Tibial nerve (tissue), 4 donors: ENCODE results near the gene SCAPER. TPM values are rescaled to one million over a fixed set of nuclear protein-coding genes. Genes with fewer than 3 reads are reported as not detected.

Experiments
- DNase-seq, 2 donors: peaks; one replicate each; pipeline ENCODE4 v3.0.0-alpha.2; 2019; ENCODE audit warnings: low spot score in 2 of 2
- H3K27ac ChIP-seq, 4 donors: fragments of 200-600 bp; sonication (generic) in 3 of 4; one replicate each; pipeline ENCODE4 v1.5.1; 2017 to 2019; ENCODE audit warnings: mild to moderate bottlenecking in 1 of 4
- H3K27me3 ChIP-seq, 2 donors: fragments of 200-600 bp; sonication (generic) in 1 of 2; one replicate each; pipeline versions ENCODE4 v1.5.1 to v1.6.0; 2017 to 2019
- H3K36me3 ChIP-seq, 3 donors: fragments of 200-600 bp; sonication (generic); one replicate each; pipeline ENCODE4 v1.5.1; 2018 to 2019
- H3K4me1 ChIP-seq, 4 donors: fragments of 200-600 bp; sonication (generic) in 3 of 4; one replicate each; pipeline ENCODE4 v1.5.1; 2017 to 2019
- H3K4me3 ChIP-seq, 4 donors: fragments of 200-600 bp; sonication (generic) in 3 of 4; one replicate each; pipeline ENCODE4 v1.5.1; 2017 to 2019; ENCODE audit warnings: mild to moderate bottlenecking in 1 of 4, moderate library complexity in 1 of 4
- H3K9me3 ChIP-seq, 4 donors: fragments of 200-600 bp; sonication (generic) in 3 of 4; one replicate each; pipeline ENCODE4 v1.5.1; 2017 to 2019
- EP300 ChIP-seq, 2 donors: sonication (generic); formaldehyde crosslinking; IDR thresholded peaks; one replicate each; pipeline ENCODE4 v1.6.1; 2017; ENCODE audit warnings: antibody characterized with exemption in 2 of 2, mild to moderate bottlenecking in 1 of 2
- POLR2A ChIP-seq, 2 donors: fragments of 450-650 bp; IDR thresholded peaks; one replicate each; pipeline ENCODE4 v1.6.1; 2017; ENCODE audit warnings: antibody characterized with exemption in 2 of 2, mild to moderate bottlenecking in 2 of 2, moderate library complexity in 2 of 2
- WGBS, 2 donors: methylation state at CpG; one replicate each; pipeline ENCODE4 v1.1.5; 2018; 5-methylcytosine and 5-hydroxymethylcytosine counted together
- total RNA-seq, 4 donors: library from RNA; depleted of rRNA; stranded (reverse); fragments of >200 nt; gene quantifications; one replicate each; pipeline ENCODE4 v1.1.0, GENCODE V29; 2016
- TF ChIP-seq, protein P1 (sequence below), 5 experiments: fragments of 200-600 bp in 3 of 5; fragments of 450-650 bp in 2 of 5; sonication (generic) in 3 of 5; IDR thresholded peaks; one replicate each; pipeline ENCODE4 v1.5.1; 2016 to 2019; ENCODE audit warnings: antibody characterized with exemption in 5 of 5, mild to moderate bottlenecking in 3 of 5, moderate library complexity in 2 of 5

Gene SCAPER
- total RNA-seq, 4 donors from 2014 or later = 25.5 to 45.3 (median 37.3) TPM

DNA sequence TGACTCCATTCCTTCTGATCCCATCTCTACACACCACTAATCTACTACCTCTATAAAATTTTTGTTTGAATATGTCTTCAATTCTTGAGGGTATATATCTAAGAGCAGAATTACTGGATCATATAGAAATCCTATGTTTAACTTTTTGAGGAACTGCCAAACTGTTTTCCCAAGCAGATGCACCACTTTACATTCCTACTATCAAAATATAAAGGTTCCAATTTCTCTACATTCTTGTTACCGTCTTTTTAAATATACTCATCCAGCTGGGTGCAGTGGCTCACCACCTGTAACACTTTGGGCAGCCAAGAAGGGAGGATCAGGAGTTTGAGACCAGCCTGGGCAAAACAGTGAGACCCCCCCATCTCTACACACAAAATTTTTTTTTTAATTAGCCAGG is 268.0 kb downstream of the SCAPER start:
- 89 to 98% methylated on average over 1 of the region's 1 CpG for WGBS, 2 donors
- H3K4me3 ChIP-seq = no peak overlapping the region
- H3K27me3 ChIP-seq = no peaks in the 10 kb centered on the region
- DNase-seq = no peak
- H3K27ac ChIP-seq = no peak overlapping the region
- no peaks in the 10 kb centered on the region for H3K4me1 ChIP-seq
- peaks cover 0 to 21% (median 0%) of the 10 kb centered on the region in 3 donors for H3K36me3 ChIP-seq
- H3K9me3 ChIP-seq = peaks cover 0 to 8% (median 2%) of the 10 kb centered on the region in 4 donors
- no peak for TF ChIP-seq EP300 (IDR thresholded peaks at IDR 0.05)
- TF ChIP-seq POLR2A (IDR thresholded peaks at IDR 0.05) = no peak
- TF ChIP-seq, protein P1, sequence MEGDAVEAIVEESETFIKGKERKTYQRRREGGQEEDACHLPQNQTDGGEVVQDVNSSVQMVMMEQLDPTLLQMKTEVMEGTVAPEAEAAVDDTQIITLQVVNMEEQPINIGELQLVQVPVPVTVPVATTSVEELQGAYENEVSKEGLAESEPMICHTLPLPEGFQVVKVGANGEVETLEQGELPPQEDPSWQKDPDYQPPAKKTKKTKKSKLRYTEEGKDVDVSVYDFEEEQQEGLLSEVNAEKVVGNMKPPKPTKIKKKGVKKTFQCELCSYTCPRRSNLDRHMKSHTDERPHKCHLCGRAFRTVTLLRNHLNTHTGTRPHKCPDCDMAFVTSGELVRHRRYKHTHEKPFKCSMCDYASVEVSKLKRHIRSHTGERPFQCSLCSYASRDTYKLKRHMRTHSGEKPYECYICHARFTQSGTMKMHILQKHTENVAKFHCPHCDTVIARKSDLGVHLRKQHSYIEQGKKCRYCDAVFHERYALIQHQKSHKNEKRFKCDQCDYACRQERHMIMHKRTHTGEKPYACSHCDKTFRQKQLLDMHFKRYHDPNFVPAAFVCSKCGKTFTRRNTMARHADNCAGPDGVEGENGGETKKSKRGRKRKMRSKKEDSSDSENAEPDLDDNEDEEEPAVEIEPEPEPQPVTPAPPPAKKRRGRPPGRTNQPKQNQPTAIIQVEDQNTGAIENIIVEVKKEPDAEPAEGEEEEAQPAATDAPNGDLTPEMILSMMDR (IDR thresholded peaks at IDR 0.05) = no peak

DNA sequence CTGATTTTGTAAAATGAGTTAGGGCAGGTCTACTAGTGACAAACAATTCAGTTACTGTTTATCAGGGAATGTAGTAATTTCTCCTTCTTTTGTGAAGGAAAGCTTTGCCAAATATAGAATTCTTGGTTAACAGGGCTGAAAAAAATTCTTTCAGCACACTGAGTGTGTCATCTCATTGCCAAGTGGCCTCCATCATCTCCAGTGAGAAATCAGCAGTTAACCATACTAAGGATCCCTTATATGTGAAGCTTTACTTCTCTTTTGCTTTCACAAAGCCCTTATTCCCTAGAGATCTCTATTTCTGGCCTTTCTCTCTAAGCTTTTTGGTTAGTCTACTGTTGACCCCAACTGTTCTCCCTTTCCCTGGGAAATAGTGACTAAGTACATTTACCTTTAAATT is 269.1 kb downstream of the SCAPER start:
- TF ChIP-seq, protein P1 (IDR thresholded peaks at IDR 0.05) = no peak
- TF ChIP-seq POLR2A (IDR thresholded peaks at IDR 0.05) (no peak), EP300 (IDR thresholded peaks at IDR 0.05) (no peak)
- peaks cover 0 to 8% (median 2%) of the 10 kb centered on the region in 4 donors for H3K9me3 ChIP-seq
- no peaks in the 10 kb centered on the region for H3K27me3 ChIP-seq

DNA sequence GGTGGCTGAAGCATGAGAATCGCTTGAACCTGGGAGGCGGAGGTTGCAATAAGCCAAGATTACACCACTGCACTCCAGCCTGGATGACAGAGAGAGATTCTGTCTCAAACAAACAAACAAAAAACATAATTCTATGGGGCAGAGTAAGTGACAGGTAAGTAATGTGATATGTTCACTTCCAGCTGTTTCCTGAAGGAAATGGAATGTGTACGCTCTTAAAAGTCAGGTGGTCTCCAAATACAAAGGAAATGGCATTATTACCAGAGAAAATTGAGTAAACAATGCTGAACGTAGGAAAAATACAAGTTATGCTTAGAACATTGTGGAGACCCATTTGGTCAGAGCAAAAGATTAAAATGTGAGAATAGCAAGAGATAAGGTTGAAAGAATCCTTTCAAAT is 278.5 kb downstream of the SCAPER start:
- DNase-seq = no peak
- Histone ChIP-seq H3K27me3 (no peaks in the 10 kb centered on the region), H3K4me3 (no peak overlapping the region), H3K27ac (no peak overlapping the region), H3K9me3 (peaks cover 0 to 2% (median 0%) of the 10 kb centered on the region in 4 donors), H3K4me1 (no peaks in the 10 kb centered on the region), H3K36me3 (peaks cover 0 to 20% (median 0%) of the 10 kb centered on the region in 3 donors)
- WGBS, 2 donors = 82 to 89% methylated on average over 4 of the region's 4 CpGs
- TF ChIP-seq EP300 (IDR thresholded peaks at IDR 0.05) = no peak

More for the DNA sequence above, 269.1 kb downstream of the SCAPER start:
- Histone ChIP-seq H3K4me1 (no peaks in the 10 kb centered on the region), H3K4me3 (no peak overlapping the region), H3K36me3 (peaks cover 0 to 21% (median 0%) of the 10 kb centered on the region in 3 donors), H3K27ac (no peak overlapping the region)
- no peak for DNase-seq

DNA sequence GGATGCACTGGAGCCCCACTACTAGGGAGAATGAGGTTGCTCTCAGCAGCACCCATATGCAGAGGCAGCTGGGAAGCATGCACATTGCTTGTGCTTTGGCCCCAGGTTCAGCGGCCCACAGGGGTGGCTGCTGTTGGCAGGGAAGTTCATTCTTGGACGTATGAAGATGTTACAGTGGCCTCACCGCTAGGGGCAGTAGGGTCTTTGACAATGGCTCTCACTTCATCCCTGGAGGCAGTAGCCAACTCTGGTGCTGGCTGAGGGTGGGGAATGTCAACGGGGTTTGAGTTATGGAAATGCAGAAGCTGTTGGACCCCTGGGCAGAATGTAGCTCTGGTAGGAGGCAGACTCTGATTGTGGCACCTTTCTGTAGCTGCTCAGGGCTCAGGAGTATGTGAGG is 279.9 kb downstream of the SCAPER start:
- Histone ChIP-seq H3K4me3 (no peak overlapping the region), H3K9me3 (peaks cover 0 to 2% (median 0%) of the 10 kb centered on the region in 4 donors), H3K27ac (no peak overlapping the region), H3K4me1 (no peaks in the 10 kb centered on the region), H3K27me3 (no peaks in the 10 kb centered on the region), H3K36me3 (peaks cover 0 to 34% (median 0%) of the 10 kb centered on the region in 3 donors)
- no peak for DNase-seq
- 78 to 95% methylated on average over 4 of the region's 4 CpGs for WGBS, 2 donors
- TF ChIP-seq POLR2A (IDR thresholded peaks at IDR 0.05) (no peak), EP300 (IDR thresholded peaks at IDR 0.05) (no peak)
- TF ChIP-seq, protein P1 (IDR thresholded peaks at IDR 0.05) = no peak

DNA sequence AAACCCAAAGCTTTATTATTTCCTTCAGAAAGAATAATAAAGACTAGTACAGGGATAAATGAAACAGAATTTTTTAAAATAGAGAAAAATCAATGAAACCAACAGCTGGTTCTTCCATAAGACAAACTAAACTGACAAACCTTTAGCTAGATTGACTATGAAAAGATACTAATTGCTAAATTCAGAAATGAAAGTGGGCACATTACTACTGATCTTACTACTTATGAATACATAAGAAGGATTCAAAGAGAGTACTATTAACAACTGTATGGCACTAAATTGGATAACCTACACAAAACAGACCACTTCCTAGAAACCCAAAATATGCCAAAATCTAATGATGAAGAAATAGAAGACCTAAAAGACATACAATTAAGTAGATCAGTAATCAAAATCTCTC is 290.4 kb downstream of the SCAPER start:
- Histone ChIP-seq H3K27me3 (no peaks in the 10 kb centered on the region), H3K36me3 (peaks cover 0 to 60% (median 0%) of the 10 kb centered on the region in 3 donors), H3K27ac (no peak overlapping the region), H3K4me3 (no peak overlapping the region), H3K4me1 (no peaks in the 10 kb centered on the region), H3K9me3 (peaks cover 0 to 45% (median 9%) of the 10 kb centered on the region in 4 donors)
- TF ChIP-seq EP300 (IDR thresholded peaks at IDR 0.05) = no peak
- TF ChIP-seq, protein P1 (IDR thresholded peaks at IDR 0.05) = no peak
- no peak for TF ChIP-seq POLR2A (IDR thresholded peaks at IDR 0.05)
- no peak for DNase-seq
